ENCODE measurements around the gene CCDC85A. TPM values are rescaled to one million over a fixed set of nuclear protein-coding genes. Genes with fewer than 3 reads are reported as not detected.

Gene CCDC85A
- total and polyA plus RNA-seq, 2 experiments from 2014 or later, result 0.21 to 0.24 TPM

GRCh38 chr2:56224316-56224715, 40.5 kb downstream of the CCDC85A start (continued):
- TF ChIP-seq CREB1 (CRISPR knock-in tag; IDR thresholded peaks at IDR 0.05; ENCODE audit: low read depth) (no peak), REST (IDR thresholded peaks at IDR 0.05; ENCODE audit: unreplicated experiment) (no peak), EZH2 (IDR thresholded peaks at IDR 0.05; ENCODE audit: low read depth, unreplicated experiment) (no peak), NANOG (IDR thresholded peaks at IDR 0.05; ENCODE audit: borderline replicate concordance) (no peak), JUNB (IDR thresholded peaks at IDR 0.05; ENCODE audit: unreplicated experiment) (no peak), ZNF331 (CRISPR knock-in tag; IDR thresholded peaks at IDR 0.05; ENCODE audit: low read depth) (no peak), EZH2phosphoT487 (IDR thresholded peaks at IDR 0.05; ENCODE audit: unreplicated experiment) (no peak)
- TF ChIP-seq, protein P1, sequence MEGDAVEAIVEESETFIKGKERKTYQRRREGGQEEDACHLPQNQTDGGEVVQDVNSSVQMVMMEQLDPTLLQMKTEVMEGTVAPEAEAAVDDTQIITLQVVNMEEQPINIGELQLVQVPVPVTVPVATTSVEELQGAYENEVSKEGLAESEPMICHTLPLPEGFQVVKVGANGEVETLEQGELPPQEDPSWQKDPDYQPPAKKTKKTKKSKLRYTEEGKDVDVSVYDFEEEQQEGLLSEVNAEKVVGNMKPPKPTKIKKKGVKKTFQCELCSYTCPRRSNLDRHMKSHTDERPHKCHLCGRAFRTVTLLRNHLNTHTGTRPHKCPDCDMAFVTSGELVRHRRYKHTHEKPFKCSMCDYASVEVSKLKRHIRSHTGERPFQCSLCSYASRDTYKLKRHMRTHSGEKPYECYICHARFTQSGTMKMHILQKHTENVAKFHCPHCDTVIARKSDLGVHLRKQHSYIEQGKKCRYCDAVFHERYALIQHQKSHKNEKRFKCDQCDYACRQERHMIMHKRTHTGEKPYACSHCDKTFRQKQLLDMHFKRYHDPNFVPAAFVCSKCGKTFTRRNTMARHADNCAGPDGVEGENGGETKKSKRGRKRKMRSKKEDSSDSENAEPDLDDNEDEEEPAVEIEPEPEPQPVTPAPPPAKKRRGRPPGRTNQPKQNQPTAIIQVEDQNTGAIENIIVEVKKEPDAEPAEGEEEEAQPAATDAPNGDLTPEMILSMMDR (conservative IDR thresholded peaks at IDR 0.05; ENCODE audit: low read depth in 2 of 2), result no peak
- TF ChIP-seq, protein P2, sequence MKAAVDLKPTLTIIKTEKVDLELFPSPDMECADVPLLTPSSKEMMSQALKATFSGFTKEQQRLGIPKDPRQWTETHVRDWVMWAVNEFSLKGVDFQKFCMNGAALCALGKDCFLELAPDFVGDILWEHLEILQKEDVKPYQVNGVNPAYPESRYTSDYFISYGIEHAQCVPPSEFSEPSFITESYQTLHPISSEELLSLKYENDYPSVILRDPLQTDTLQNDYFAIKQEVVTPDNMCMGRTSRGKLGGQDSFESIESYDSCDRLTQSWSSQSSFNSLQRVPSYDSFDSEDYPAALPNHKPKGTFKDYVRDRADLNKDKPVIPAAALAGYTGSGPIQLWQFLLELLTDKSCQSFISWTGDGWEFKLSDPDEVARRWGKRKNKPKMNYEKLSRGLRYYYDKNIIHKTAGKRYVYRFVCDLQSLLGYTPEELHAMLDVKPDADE (IDR thresholded peaks at IDR 0.05), result no peak

DNA sequence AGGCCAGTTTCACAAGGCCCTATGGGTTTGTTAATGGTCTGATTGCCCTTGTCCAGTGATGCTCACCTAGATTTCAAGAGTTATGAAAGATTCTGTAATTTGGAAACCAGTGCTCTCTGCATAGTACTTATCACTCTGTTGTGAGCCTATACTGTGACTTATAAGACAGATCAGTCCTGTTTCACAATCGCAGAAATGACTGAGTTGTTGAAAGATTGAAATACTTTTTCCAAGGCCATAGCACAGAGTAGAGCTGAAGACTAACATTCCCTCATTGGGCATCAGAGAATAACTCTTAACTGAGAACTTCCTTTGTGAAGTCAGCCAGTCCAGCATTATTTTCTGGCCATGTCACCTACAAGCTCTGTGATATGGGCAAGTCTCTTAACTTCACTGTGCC, 44.0 kb downstream of the CCDC85A start:
- no peak for DNase-seq (ENCODE audit: low spot score)
- no peaks in the 10 kb centered on the region for H3K79me2 ChIP-seq (replicated peaks; ENCODE audit: insufficient read depth)
- H3K36me3 Mint-ChIP-seq (ENCODE audit: low read depth), result no peaks in the 10 kb centered on the region
- TF ChIP-seq, protein P1 (conservative IDR thresholded peaks at IDR 0.05; ENCODE audit: low read depth in 2 of 2), result no peak
- TF ChIP-seq POLR2AphosphoS5 (IDR thresholded peaks at IDR 0.05; ENCODE audit: low read depth) (no peak), CREB1 (CRISPR knock-in tag; IDR thresholded peaks at IDR 0.05; ENCODE audit: low read depth) (no peak), EZH2 (IDR thresholded peaks at IDR 0.05; ENCODE audit: low read depth, unreplicated experiment) (no peak), STAT1 (IDR thresholded peaks at IDR 0.05; ENCODE audit: unreplicated experiment) (no peak), JUNB (IDR thresholded peaks at IDR 0.05; ENCODE audit: unreplicated experiment) (no peak), REST (IDR thresholded peaks at IDR 0.05; ENCODE audit: unreplicated experiment) (no peak), ZNF114 (CRISPR knock-in tag; IDR thresholded peaks at IDR 0.05) (no peak), EZH2phosphoT487 (IDR thresholded peaks at IDR 0.05; ENCODE audit: unreplicated experiment) (no peak)
- TF ChIP-seq, protein P2 (IDR thresholded peaks at IDR 0.05), result no peak

More for the DNA sequence above, 44.0 kb downstream of the CCDC85A start:
- Histone ChIP-seq H3K4me3 (no peak overlapping the region), H3F3A (replicated peaks; ENCODE audit: low read depth) (no peaks in the 10 kb centered on the region), H4K20me1 (replicated peaks; ENCODE audit: insufficient read depth) (no peaks in the 10 kb centered on the region), H3K4me1 (ENCODE audit: insufficient read depth) (no peaks in the 10 kb centered on the region), H3K9me2 (ENCODE audit: insufficient read depth) (no peaks in the 10 kb centered on the region), H3K27me3 (ENCODE audit: insufficient read depth) (no peaks in the 10 kb centered on the region), H2AFZ (no peak overlapping the region), H3K36me3 (ENCODE audit: insufficient read depth) (no peaks in the 10 kb centered on the region), H3K4me2 (no peak overlapping the region), H3K27ac (ENCODE audit: low read depth) (no peak overlapping the region)
- Mint-ChIP-seq H3K27ac (no peak overlapping the region), H3K4me3 (no peak overlapping the region), H3K9me3 (no peaks in the 10 kb centered on the region), H3K27me3 (ENCODE audit: insufficient read depth, low read depth, poor library complexity) (peaks cover 1% of the 10 kb centered on the region), H3K4me1 (peaks cover 7% of the 10 kb centered on the region)
- ATAC-seq, result no peak

Measured in GM23338 (cell line).